ENCODE measurements around the gene GUCY1A2. TPM values are rescaled to one million over a fixed set of nuclear protein-coding genes. Genes with fewer than 3 reads are reported as not detected.

Gene GUCY1A2
- polyA plus RNA-seq, 3 donors, result not detected

GRCh38 chr11:106858200-106858599 is 160.1 kb downstream of the GUCY1A2 start:
- Mint-ChIP-seq H3K4me1 (no peaks in the 10 kb centered on the region), H3K27me3 (ENCODE audit: low read depth in 3 of 3) (no peaks in the 10 kb centered on the region), H3K4me3 (no peak overlapping the region), H3K36me3 (no peaks in the 10 kb centered on the region), H3K9me3 (peaks cover 6 to 19% (median 14%) of the 10 kb centered on the region in 7 donors), H3K27ac (no peak overlapping the region)
- intact Hi-C loops (cut with micrococcal nuclease), result no loop called here
- no peak for DNase-seq
- Histone ChIP-seq H3K4me1 (ENCODE audit: control insufficient read depth in 1 of 2, insufficient read depth in 2 of 2, low read length in 2 of 2) (no peaks in the 10 kb centered on the region), H3K36me3 (replicated peaks in 1 of 2; ENCODE audit: control insufficient read depth in 1 of 2, insufficient read depth in 2 of 2, low read length in 2 of 2) (no peaks in the 10 kb centered on the region), H3K27ac (ENCODE audit: low read depth in 1 of 2, low read length in 2 of 2) (no peak overlapping the region), H3K79me2 (ENCODE audit: insufficient read depth, low read length) (no peaks in the 10 kb centered on the region), H3K27me3 (ENCODE audit: control insufficient read depth in 2 of 2, insufficient read depth in 2 of 2, low read length in 2 of 2) (no peaks in the 10 kb centered on the region), H2AFZ (ENCODE audit: insufficient read depth, low read depth, low read length, poor library complexity, severe bottlenecking) (no peak overlapping the region), H3K4me3 (replicated peaks in 1 of 3; ENCODE audit: low read depth in 2 of 3, low read length in 3 of 3) (no peak overlapping the region), H3K4me2 (replicated peaks; ENCODE audit: extremely low read depth, low read length, poor library complexity, severe bottlenecking) (no peak overlapping the region), H4K20me1 (ENCODE audit: insufficient read depth, low read length) (no peaks in the 10 kb centered on the region), H3K9ac (ENCODE audit: insufficient read depth, low read length, poor library complexity, severe bottlenecking) (no peak overlapping the region), H3K9me3 (replicated peaks in 1 of 2; ENCODE audit: control insufficient read depth in 1 of 2, insufficient read depth in 1 of 2, low read length in 2 of 2) (peaks cover 13 to 17% of the 10 kb centered on the region in 2 donors)
- TF ChIP-seq, protein P1, sequence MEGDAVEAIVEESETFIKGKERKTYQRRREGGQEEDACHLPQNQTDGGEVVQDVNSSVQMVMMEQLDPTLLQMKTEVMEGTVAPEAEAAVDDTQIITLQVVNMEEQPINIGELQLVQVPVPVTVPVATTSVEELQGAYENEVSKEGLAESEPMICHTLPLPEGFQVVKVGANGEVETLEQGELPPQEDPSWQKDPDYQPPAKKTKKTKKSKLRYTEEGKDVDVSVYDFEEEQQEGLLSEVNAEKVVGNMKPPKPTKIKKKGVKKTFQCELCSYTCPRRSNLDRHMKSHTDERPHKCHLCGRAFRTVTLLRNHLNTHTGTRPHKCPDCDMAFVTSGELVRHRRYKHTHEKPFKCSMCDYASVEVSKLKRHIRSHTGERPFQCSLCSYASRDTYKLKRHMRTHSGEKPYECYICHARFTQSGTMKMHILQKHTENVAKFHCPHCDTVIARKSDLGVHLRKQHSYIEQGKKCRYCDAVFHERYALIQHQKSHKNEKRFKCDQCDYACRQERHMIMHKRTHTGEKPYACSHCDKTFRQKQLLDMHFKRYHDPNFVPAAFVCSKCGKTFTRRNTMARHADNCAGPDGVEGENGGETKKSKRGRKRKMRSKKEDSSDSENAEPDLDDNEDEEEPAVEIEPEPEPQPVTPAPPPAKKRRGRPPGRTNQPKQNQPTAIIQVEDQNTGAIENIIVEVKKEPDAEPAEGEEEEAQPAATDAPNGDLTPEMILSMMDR (IDR thresholded peaks at IDR 0.05), result no peak

DNA sequence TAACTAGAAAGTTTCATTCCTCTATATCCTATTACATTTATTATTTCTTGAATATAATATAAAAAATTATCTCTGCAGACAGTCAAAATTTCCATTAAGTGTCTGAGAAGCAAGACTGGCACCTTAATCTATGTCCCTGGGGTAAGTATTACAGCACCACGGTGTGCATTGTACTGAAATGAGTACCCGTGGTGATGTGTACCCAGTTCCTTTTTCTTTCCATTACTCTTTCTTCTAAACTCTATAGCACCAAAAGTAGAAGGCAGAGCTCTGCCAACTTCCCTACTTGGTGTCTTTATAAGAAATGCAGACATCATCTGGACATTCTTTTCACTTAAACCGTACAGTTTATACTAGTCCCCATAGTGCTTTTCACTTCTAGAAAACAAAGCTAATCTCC is 161.7 kb downstream of the GUCY1A2 start:
- no peak overlapping the region for H3K9ac ChIP-seq (ENCODE audit: insufficient read depth, low read length, poor library complexity, severe bottlenecking)
- H3K4me3 ChIP-seq (replicated peaks in 1 of 3; ENCODE audit: low read depth in 2 of 3, low read length in 3 of 3), result no peak overlapping the region
- H3K27ac Mint-ChIP-seq, result no peak overlapping the region
- no peak overlapping the region for H3K4me2 ChIP-seq (replicated peaks; ENCODE audit: extremely low read depth, low read length, poor library complexity, severe bottlenecking)
- no peaks in the 10 kb centered on the region for H3K36me3 Mint-ChIP-seq
- no peaks in the 10 kb centered on the region for H3K4me1 ChIP-seq (ENCODE audit: control insufficient read depth in 1 of 2, insufficient read depth in 2 of 2, low read length in 2 of 2)
- H3K9me3 Mint-ChIP-seq, result peaks cover 6 to 19% (median 16%) of the 10 kb centered on the region in 7 donors
- H3K36me3 ChIP-seq (replicated peaks in 1 of 2; ENCODE audit: control insufficient read depth in 1 of 2, insufficient read depth in 2 of 2, low read length in 2 of 2), result no peaks in the 10 kb centered on the region
- no peak for DNase-seq
- H3K4me1 Mint-ChIP-seq, result no peaks in the 10 kb centered on the region
- TF ChIP-seq, protein P1 (IDR thresholded peaks at IDR 0.05), result no peak
- H3K9me3 ChIP-seq (replicated peaks in 1 of 2; ENCODE audit: control insufficient read depth in 1 of 2, insufficient read depth in 1 of 2, low read length in 2 of 2), result peaks cover 13 to 17% of the 10 kb centered on the region in 2 donors
- no CpG with 5 or more reads among the region's 3 CpGs for WGBS (ENCODE audit: insufficient coverage)
- H4K20me1 ChIP-seq (ENCODE audit: insufficient read depth, low read length), result no peaks in the 10 kb centered on the region
- H3K27me3 Mint-ChIP-seq (ENCODE audit: low read depth in 3 of 3), result no peaks in the 10 kb centered on the region
- no peaks in the 10 kb centered on the region for H3K79me2 ChIP-seq (ENCODE audit: insufficient read depth, low read length)
- H3K4me3 Mint-ChIP-seq, result no peak overlapping the region
- no peaks in the 10 kb centered on the region for H3K27me3 ChIP-seq (ENCODE audit: control insufficient read depth in 2 of 2, insufficient read depth in 2 of 2, low read length in 2 of 2)
- no peak overlapping the region for H2AFZ ChIP-seq (ENCODE audit: insufficient read depth, low read depth, low read length, poor library complexity, severe bottlenecking)
- H3K27ac ChIP-seq (ENCODE audit: low read depth in 1 of 2, low read length in 2 of 2), result no peak overlapping the region
- intact Hi-C loops (cut with micrococcal nuclease), result no loop called here

Data from CD14-positive monocyte (primary cell).